Astrocyte (in vitro differentiated cells and primary cell): Measurements from ENCODE around the gene TRERF1. TPM values are rescaled to one million over a fixed set of nuclear protein-coding genes. Genes with fewer than 3 reads are reported as not detected.

ENCODE experiments used
- DNase-seq: peaks from one replicate; pipeline ENCODE4 v3.0.0-alpha.2; 2010; ENCODE audit warnings: low read depth
- FAIRE-seq: peaks from 2 replicates; lab custom pipeline; 2011; peaks lifted over from hg19 to GRCh38; lab: Jason Lieb, UNC
- H2AFZ ChIP-seq: 2 replicates; pipeline ENCODE4 v1.6.0; 2012; ENCODE audit warnings: low read depth, low read length, inconsistent platforms
- H3K27ac ChIP-seq: 2 replicates; pipeline ENCODE4 v1.5.1; 2011; ENCODE audit warnings: low read depth, low read length, inconsistent platforms
- H3K27me3 ChIP-seq: 2 replicates; pipeline ENCODE4 v1.6.0; 2011; ENCODE audit warnings: low read length, inconsistent platforms; ENCODE audit not compliant: insufficient read depth
- H3K36me3 ChIP-seq: 2 replicates; pipeline ENCODE4 v1.5.1; 2011; ENCODE audit warnings: low read length, inconsistent platforms; ENCODE audit not compliant: insufficient read depth
- H3K4me1 ChIP-seq: 2 replicates; pipeline ENCODE4 v1.5.1; 2011; ENCODE audit warnings: low read length, inconsistent platforms; ENCODE audit not compliant: insufficient read depth
- H3K4me2 ChIP-seq: 2 replicates; pipeline ENCODE4 v1.6.0; 2012; ENCODE audit warnings: low read length, inconsistent platforms
- H3K4me3 ChIP-seq: 2 replicates; pipeline ENCODE4 v1.5.1; 2011; ENCODE audit warnings: low read depth, mild to moderate bottlenecking, low read length, inconsistent platforms; ENCODE audit not compliant: insufficient read depth
- H3K79me2 ChIP-seq: 2 replicates; pipeline ENCODE4 v1.6.0; 2012; ENCODE audit warnings: mild to moderate bottlenecking, low read length, inconsistent platforms; ENCODE audit not compliant: insufficient read depth
- H3K9ac ChIP-seq: 2 replicates; pipeline ENCODE4 v1.6.0; 2012; ENCODE audit warnings: mild to moderate bottlenecking, low read length, inconsistent platforms
- H3K9me3 ChIP-seq: 2 replicates; pipeline ENCODE4 v1.5.1; 2012; ENCODE audit warnings: low read depth, mild to moderate bottlenecking, low read length, inconsistent platforms; ENCODE audit not compliant: insufficient read depth
- H4K20me1 ChIP-seq: 2 replicates; pipeline ENCODE4 v1.6.0; 2012; ENCODE audit warnings: low read length, inconsistent platforms; ENCODE audit not compliant: insufficient read depth
- H3K27ac Mint-ChIP-seq: one replicate; pipeline ENCODE4 v1.8.0; 2021; ENCODE audit warnings: mild to moderate bottlenecking, mixed read lengths; ENCODE audit not compliant: unreplicated experiment
- H3K27me3 Mint-ChIP-seq: one replicate; pipeline ENCODE4 v1.8.0; 2021; ENCODE audit warnings: low read depth, mixed read lengths; ENCODE audit not compliant: unreplicated experiment
- H3K36me3 Mint-ChIP-seq: one replicate; pipeline ENCODE4 v1.8.0; 2021; ENCODE audit warnings: low read depth, mixed read lengths; ENCODE audit not compliant: unreplicated experiment
- H3K4me1 Mint-ChIP-seq: one replicate; pipeline ENCODE4 v1.8.0; 2021; ENCODE audit warnings: low read depth, mixed read lengths; ENCODE audit not compliant: unreplicated experiment
- H3K4me3 Mint-ChIP-seq: one replicate; pipeline ENCODE4 v1.8.0; 2021; ENCODE audit warnings: mild to moderate bottlenecking, moderate library complexity, mixed read lengths; ENCODE audit not compliant: unreplicated experiment
- H3K9me3 Mint-ChIP-seq: one replicate; pipeline ENCODE4 v1.8.0; 2021; ENCODE audit warnings: mild to moderate bottlenecking, mixed read lengths; ENCODE audit not compliant: unreplicated experiment
- CTCF ChIP-seq: IDR thresholded peaks from 2 replicates; pipeline ENCODE4 v1.5.1; 2011; ENCODE audit warnings: low read depth, mild to moderate bottlenecking, inconsistent platforms, low read length, moderate library complexity; ENCODE audit not compliant: insufficient read depth
- EZH2 ChIP-seq: IDR thresholded peaks from 2 replicates; pipeline ENCODE4 v1.6.1; 2012; ENCODE audit warnings: mild to moderate bottlenecking, low read length, inconsistent platforms; ENCODE audit not compliant: insufficient read depth
- total RNA-seq: library from RNA; stranded (reverse); gene quantifications from 2 replicates; pipeline ENCODE4 v1.2.1, GENCODE V29; 2021

TRERF1 gene
- total RNA-seq, 1 donor from 2014 or later: 8.6 TPM

- Histone ChIP-seq H3K4me2 (no peak overlapping the region), H2AFZ (no peak overlapping the region), H3K79me2 (peaks cover 11% of the 10 kb centered on the region), H3K4me3 (no peak overlapping the region), H3K27me3 (no peaks in the 10 kb centered on the region), H3K36me3 (no peaks in the 10 kb centered on the region), H3K4me1 (peaks cover 37% of the 10 kb centered on the region), H3K9me3 (no peaks in the 10 kb centered on the region), H3K9ac (no peak overlapping the region), H3K27ac (no peak overlapping the region), H4K20me1 (no peaks in the 10 kb centered on the region)
- FAIRE-seq: no peak
- DNase-seq: no peak
- Mint-ChIP-seq H3K27ac (no peak overlapping the region), H3K9me3 (no peaks in the 10 kb centered on the region), H3K36me3 (no peaks in the 10 kb centered on the region), H3K4me3 (no peak overlapping the region), H3K27me3 (no peaks in the 10 kb centered on the region), H3K4me1 (peaks cover 36% of the 10 kb centered on the region)
- TF ChIP-seq EZH2: no peak
- TF ChIP-seq CTCF: no peak
These were observed 133.2 kb downstream of the TRERF1 start for GRCh38 chr6:42318480-42318879.

GRCh38 chr6:42316981-42317380, 134.7 kb downstream of the TRERF1 start:
- Histone ChIP-seq H3K4me2 (peak overlapping the region; percentile 75), H3K36me3 (no peaks in the 10 kb centered on the region), H3K9ac (peak overlapping the region; percentile 70), H3K4me1 (peaks cover 48% of the 10 kb centered on the region), H3K79me2 (peaks cover 4% of the 10 kb centered on the region), H2AFZ (no peak overlapping the region), H3K27me3 (no peaks in the 10 kb centered on the region), H4K20me1 (no peaks in the 10 kb centered on the region), H3K4me3 (no peak overlapping the region), H3K9me3 (no peaks in the 10 kb centered on the region), H3K27ac (peak overlapping the region; percentile 93)
- no peak for FAIRE-seq
- Mint-ChIP-seq H3K4me1 (peaks cover 44% of the 10 kb centered on the region), H3K27ac (peak overlapping the region; percentile 88), H3K4me3 (peak overlapping the region; percentile 48), H3K36me3 (peaks cover under 1% of the 10 kb centered on the region), H3K9me3 (no peaks in the 10 kb centered on the region), H3K27me3 (no peaks in the 10 kb centered on the region)
- peak; percentile 65 for DNase-seq
- TF ChIP-seq EZH2: no peak
- no peak for TF ChIP-seq CTCF
